Right renal pelvis (tissue), 4 donors: ENCODE measurements around the gene CCDC117. TPM values are rescaled to one million over a fixed set of nuclear protein-coding genes. Genes with fewer than 3 reads are reported as not detected.
"Not testable (repeated sequence)": the region's sequence is repeated elsewhere in the genome, so short reads cannot be mapped to it uniquely, and the experiment has no call there.

Experiments
- DNase-seq, 4 donors: peaks; one replicate each; pipeline ENCODE4 v3.0.0-alpha.2; 2013; ENCODE audit warnings: low read depth in 4 of 4, low spot score in 3 of 4, missing footprints in 1 of 4
- polyA plus RNA-seq, 4 donors: library from polyadenylated mRNA; unstranded; fragments of 120-200 nt; gene quantifications; one replicate each; pipeline ENCODE4 v1.2.1, GENCODE V29; 2013; ENCODE audit not compliant: insufficient read length in 4 of 4

The CCDC117 gene
- polyA plus RNA-seq, 4 donors, result 34.8 to 49.3 (median 44.0) TPM

- DNase-seq, result not testable (repeated sequence)
These were observed 52.0 kb downstream of the CCDC117 start for GRCh38 chr22:28824455-28824854.

GRCh38 chr22:28826430-28826829 lies 53.9 kb downstream of the CCDC117 start:
- DNase-seq, result not testable (repeated sequence)

DNA sequence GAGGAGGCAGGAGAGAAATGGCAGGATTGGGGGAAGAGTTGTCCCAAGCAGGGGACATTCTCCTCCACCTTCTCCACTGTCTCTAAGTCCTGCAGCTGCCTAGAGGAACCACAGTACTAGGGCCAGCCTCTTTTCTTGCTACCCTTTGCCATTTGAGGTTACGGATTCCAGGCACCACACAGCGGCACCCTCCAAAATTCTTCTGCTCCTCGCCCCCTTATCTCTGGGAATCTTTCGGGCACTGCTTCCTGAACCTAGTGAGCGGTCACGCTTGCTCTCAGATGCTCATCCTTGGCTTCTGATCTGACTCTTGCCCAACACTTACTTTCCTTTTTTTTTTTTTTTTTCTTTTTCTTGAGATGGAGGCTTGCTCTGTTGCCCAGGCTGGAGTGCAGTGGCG lies 54.4 kb downstream of the CCDC117 start:
- no peak for DNase-seq

DNA sequence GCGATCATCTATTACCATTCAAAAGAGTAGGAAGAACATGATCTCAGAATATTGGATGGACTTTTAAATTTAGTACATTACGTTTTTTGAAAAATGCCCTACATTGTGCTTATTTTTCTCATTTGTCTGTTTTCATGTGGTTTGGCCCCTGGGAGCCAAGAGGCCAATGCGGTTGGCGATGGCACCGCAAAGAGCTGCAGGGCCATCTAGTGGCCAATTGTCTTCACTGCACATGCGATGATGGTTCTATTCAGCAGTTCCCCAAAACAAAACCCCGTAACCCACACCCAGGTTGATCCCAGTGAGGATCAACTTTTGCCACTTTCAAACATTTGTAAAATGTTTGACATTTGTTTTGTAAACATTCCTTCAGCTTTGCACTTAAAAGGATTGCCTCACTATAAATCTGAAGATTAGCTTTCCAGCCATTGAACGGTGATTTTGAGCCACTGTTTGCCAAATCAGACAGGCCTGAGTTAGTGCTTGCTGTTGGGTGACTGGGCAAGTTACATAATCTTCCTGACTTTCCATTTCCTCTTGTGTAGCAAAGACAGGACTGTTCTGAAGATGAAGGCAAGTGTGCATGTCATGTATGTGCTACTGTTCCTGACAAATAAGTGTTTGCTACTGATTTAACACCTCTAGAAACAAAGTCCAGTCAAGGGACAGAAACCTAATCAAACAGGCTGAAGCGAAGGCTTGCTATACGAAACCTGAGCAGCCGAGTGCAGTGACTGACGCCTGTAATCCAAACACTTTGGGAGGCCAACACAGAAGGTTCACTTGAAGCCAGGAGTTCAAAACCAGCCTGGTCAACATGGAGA lies 57.1 kb downstream of the CCDC117 start:
- DNase-seq, result peak in 3 of 4 donors; percentile 41 to 64 (median 64)

DNA sequence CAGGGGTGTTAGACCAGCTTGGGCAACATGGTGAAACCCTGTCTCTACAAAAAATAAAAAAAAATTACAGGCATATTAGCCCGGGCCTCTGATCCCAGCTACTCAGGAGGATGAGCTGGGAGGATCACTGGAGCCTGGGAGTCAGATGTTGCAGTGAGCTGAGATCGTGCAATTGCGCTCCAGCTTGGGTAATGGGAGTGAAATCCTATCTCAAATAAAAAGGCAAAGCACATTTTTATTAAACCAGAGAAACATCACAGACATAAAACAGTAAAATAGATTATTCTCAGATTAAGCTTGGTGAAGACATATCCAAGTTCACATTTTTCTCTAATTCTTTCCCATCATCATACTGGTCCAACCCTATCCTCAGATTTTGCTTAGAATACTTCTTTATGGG lies 57.9 kb downstream of the CCDC117 start:
- no peak for DNase-seq

DNA sequence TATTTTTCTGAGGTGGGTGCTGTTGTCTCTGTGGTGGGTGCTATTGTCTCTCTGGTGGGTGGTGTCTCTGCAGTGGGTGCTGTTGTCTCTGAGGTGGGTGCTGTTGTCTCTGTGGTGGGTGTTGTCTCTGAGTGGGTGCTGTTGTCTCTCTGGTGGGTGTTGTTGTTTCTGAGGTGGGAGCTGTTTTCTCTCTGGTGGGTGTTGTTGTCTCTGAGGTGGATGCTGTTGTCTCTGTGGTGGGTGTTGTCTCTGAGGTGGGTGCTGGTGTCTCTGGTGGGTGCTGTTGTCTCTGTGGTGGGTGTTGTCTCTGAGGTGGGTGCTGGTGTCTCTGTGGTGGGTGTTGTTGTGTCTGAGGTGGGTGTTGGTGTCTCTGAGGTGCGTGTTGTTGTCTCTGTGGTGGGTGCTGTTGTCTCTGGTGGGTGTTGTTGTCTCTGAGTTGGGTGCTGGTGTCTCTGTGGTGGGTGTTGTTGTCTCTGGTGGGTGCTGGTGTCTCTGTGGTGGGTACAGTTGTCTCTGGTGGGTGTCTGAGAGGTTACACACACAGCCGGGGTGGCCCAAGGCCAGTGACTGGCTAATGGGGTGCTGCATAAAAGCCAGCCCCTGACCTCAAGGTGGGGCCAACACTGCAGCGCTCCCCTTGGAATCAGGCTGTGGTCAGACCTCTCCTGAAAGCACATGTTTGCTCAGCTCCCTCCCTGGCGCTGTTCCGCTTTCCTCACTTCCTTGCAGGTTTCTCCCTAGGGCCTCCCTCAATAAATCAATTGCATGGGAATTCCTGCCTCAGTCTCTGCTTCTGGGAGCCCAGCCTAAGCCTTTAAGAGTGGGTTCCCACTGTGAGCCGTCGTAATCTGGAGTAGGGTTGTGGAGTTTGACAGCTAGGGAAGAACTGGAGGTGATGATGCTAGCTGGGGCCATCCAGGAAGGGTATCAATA lies 58.9 kb downstream of the CCDC117 start:
- DNase-seq, result no peak

DNA sequence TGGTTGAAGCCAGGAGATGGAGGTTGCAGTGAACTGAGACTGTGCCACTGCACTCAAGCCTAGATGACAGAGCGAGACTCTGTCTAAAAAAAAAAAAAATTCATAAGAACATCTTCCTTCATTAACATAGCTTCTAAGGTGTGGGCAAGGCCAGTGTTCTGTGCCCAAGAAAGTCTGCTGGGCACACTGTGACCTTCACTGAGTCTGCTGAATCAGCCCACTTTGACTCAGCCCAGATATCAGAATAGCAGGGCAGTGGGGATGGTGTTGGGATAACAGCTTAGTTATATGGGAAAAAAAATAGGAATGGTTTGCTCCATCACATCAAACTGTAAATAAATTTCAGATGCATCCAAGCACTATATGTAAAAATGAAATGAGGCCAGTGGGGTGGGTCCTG lies 60.2 kb downstream of the CCDC117 start:
- no peak for DNase-seq

DNA sequence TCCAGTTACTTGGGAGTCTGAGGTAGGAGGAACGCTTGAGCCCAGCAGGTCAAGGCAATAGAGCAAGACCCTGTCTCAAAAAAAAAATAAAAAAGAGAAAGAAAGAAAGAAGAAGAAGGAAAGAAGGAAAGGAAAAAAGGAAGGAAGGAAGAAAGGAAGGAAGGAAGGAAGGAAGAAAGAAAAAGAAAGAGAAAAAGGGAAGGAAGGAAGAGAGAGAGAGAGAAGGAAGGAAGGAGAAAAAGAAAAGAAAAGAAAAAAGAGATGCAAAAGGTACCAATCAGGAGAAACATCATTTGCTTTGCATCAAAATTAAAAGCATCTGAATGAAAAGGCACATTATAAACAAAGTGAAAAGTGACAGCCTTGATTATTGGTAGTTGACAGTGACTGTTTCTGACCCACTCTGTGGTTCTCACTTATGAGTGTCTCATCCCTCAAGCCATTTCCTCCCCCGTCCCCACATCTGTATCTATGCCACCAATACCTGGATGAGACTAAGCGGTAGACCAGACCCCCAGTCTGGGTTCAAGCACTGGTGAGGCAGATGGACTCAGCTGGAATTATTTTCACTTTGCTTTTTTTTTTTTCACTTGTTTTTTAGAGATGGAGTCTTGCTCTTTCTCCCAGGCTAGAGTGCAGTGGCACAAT lies 60.9 kb downstream of the CCDC117 start:
- DNase-seq, result no peak

DNA sequence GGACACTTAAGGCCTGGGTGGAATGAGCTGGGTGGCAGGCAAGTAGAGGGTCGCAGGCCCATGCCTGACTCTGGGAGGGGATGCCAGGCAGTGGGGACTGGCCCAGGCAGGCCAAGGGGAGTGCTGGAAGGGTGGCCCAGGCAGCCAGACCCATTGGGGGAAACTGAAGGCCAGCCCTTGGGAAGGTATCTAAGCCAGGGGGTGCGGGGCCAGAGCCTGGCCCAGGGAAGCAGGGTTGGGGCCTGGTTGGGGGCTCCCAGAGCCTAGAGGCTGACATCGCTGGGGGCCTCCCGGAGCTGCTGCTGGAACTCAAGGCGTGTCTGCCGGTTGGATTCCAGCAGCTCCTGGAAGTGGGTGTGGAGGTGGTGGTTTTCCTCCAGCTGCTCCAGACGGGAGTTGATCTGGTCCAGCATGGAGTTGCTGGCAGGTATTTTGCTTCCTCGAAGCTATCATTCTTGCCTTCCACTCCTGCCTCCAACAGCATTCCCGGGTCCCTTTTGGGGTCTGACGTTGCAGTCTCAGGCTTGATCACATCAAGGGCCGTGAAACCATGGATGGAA lies 63.2 kb downstream of the CCDC117 start:
- no peak for DNase-seq

GRCh38 chr22:28837640-28838039 lies 65.1 kb downstream of the CCDC117 start:
- no peak for DNase-seq

Other genes starting within 250 kb of the CCDC117 start
- 10 to 100 TPM; 28.9 to 32.9 (median 31.0) TPM for gene TTC28, start 92.9 kb upstream of the CCDC117 start, polyA plus RNA-seq
- 10 to 100 TPM; 14.5 to 17.3 (median 15.9) TPM for gene CHEK2, start 30.9 kb upstream of the CCDC117 start, polyA plus RNA-seq
- 10 to 100 TPM; 22.0 to 25.1 (median 23.4) TPM for gene HSCB, start 30.7 kb upstream of the CCDC117 start, polyA plus RNA-seq
- 100 to 1,000 TPM; 135 to 159 (median 148) TPM for gene XBP1, start 27.9 kb downstream of the CCDC117 start, polyA plus RNA-seq
- 10 to 100 TPM; 31.4 to 34.7 (median 33.1) TPM for gene ZNRF3, start 110.9 kb downstream of the CCDC117 start, polyA plus RNA-seq